Bronchus fibroblast of lung (primary cell): ENCODE data around the gene TRHDE. TPM values are rescaled to one million over a fixed set of nuclear protein-coding genes. Genes with fewer than 3 reads are reported as not detected.

Experiments used
- total RNA-seq: library from RNA; depleted of rRNA; stranded (reverse); fragments of >200 nt; gene quantifications from 2 replicates; pipeline ENCODE4 v1.2.3, GENCODE V29; 2015

Gene TRHDE
- total RNA-seq: 12.5 and 12.8 TPM in 2 replicates

GRCh38 chr12:72272091-72272661, at the start of gene TRHDE:
Gene TRHDE, plus strand, starts transcription at chr12:72272370. Its CDS starts 274 bp downstream, at chr12:72272644.

